GM10266 (cell line): Measurements from ENCODE around the gene PCDHGA6.
"Not testable (repeated sequence)": the region's sequence is repeated elsewhere in the genome, so short reads cannot be mapped to it uniquely, and the experiment has no call there.

Experiments
- DNase-seq: peaks from one replicate; pipeline ENCODE4 v3.0.0; 2012; ENCODE audit errors: extremely low spot score
- CTCF ChIP-seq: IDR thresholded peaks from 2 replicates; pipeline ENCODE4 v1.5.1; 2012; ENCODE audit warnings: mild to moderate bottlenecking, low read depth; ENCODE audit not compliant: control insufficient read depth, insufficient read depth; ENCODE audit errors: missing control alignments

The PCDHGA6 gene

DNA sequence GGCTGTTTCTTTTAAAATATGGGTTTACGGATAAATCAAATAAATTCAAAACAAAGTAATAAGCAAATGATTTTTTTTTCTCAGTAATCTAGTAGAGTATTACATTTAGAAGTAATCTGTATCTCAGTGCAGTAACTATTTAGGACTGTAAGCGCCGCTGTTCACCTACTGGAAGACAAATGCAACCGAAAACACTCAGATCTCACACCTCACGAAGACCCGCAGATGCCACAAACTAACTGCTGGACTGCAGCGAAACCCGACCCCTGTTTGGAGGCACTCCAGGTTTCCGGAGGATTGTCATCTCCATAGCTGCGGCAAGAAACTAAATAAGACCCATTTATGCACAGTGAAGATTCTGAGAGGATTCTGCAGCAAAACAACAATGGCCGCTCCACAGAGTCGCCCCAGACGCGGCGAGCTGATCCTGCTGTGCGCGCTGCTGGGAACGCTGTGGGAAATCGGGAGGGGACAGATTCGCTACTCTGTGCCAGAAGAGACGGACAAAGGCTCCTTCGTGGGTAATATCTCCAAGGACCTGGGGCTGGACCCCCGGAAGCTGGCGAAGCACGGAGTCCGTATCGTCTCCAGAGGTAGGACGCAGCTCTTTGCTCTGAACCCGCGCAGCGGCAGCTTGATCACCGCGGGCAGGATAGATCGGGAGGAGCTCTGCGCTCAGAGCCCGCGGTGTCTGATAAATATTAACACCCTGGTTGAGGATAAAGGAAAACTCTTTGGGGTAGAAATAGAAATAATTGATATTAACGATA is 18.9 kb downstream of the PCDHGA6 start, which contains the start of gene PCDHGA8:
PCDHGA8 (plus strand) TSS at position 205 of the 770 bp plus-strand sequence; CDS start at position 386, 181 bp downstream.
- no peak for TF ChIP-seq CTCF
- no peak for DNase-seq

GRCh38 chr5:141393267-141393666 is 19.6 kb downstream of the PCDHGA6 start:
- DNase-seq, result no peak
- TF ChIP-seq CTCF, result no peak

DNA sequence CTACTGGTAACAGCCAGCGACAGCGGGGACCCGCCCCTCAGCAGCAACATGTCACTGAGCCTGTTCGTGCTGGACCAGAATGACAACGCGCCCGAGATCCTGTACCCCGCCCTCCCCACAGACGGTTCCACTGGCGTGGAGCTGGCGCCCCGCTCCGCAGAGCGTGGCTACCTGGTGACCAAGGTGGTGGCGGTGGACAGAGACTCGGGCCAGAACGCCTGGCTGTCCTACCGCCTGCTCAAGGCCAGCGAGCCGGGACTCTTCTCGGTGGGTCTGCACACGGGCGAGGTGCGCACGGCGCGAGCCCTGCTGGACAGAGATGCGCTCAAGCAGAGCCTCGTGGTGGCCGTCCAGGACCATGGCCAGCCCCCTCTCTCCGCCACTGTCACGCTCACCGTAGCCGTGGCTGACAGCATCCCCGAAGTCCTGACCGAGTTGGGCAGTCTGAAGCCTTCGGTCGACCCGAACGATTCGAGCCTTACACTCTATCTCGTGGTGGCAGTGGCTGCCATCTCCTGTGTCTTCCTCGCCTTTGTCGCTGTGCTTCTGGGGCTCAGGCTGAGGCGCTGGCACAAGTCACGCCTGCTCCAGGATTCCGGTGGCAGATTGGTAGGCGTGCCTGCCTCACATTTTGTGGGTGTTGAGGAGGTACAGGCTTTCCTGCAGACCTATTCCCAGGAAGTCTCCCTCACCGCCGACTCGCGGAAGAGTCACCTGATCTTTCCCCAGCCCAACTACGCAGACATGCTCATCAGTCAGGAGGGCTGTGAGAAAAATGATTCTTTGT is 20.9 kb downstream of the PCDHGA6 start:
- DNase-seq, result not testable (repeated sequence)

DNA sequence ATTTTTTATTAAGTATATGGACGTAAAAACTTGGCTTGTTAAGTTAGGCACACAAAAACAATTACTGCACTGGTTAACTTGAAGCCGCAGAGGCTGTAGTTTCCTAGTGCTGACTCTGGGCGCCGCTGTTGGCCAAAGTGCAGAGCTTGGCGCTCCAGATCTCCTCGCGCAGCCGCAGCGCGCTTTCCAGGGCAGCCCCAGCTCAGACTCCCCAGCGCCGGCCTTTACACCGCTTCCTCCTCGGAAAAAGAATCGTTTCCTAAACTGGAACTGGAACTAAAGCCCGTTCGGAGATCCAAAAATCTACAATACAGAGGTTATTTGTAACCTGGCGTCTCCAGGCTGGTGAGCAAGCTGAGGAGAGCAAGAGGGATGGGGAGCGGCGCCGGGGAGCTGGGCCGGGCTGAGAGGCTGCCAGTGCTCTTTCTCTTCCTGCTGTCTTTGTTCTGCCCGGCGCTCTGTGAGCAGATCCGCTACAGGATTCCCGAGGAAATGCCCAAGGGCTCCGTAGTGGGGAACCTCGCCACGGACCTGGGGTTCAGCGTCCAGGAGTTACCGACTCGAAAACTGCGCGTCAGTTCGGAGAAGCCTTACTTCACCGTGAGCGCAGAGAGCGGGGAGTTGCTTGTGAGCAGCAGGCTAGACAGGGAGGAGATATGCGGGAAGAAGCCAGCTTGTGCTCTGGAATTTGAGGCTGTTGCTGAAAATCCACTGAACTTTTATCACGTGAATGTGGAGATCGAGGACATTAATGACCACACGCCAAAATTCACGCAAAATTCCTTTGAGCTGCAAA is 24.3 kb downstream of the PCDHGA6 start, which contains the start of gene PCDHGB5:
PCDHGB5 (plus strand) TSS at position 192 of the 796 bp plus-strand sequence; CDS start at position 373, 181 bp downstream.
- DNase-seq, result not testable (repeated sequence)

GRCh38 chr5:141398608-141399007 is 24.9 kb downstream of the PCDHGA6 start:
- no peak for TF ChIP-seq CTCF
- DNase-seq, result no peak

More for the DNA sequence above, 24.3 kb downstream of the PCDHGA6 start, which contains the start of gene PCDHGB5:
- TF ChIP-seq CTCF, result peak; percentile 33

DNA sequence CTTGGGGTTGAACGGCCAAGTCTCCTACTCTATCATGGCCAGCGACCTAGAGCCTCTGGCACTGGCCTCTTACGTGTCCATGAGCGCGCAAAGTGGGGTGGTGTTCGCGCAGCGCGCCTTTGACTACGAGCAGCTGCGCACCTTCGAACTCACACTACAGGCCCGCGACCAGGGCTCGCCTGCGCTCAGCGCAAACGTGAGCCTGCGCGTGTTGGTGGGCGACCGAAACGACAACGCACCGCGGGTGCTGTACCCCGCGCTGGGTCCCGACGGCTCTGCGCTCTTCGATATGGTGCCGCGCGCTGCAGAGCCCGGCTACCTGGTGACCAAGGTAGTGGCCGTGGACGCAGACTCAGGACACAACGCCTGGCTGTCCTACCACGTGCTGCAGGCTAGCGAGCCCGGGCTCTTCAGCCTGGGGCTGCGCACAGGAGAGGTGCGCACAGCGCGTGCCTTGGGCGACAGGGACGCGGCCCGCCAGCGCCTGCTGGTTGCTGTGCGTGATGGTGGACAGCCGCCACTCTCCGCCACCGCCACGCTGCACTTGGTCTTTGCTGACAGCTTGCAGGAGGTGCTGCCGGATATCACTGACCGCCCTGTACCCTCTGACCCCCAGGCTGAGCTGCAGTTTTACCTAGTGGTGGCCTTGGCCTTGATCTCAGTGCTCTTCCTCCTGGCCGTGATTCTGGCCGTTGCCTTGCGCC is 26.0 kb downstream of the PCDHGA6 start:
- TF ChIP-seq CTCF, result no peak
- DNase-seq, result no peak
